ENCODE measurements around the gene ADRA2B.

DNA sequence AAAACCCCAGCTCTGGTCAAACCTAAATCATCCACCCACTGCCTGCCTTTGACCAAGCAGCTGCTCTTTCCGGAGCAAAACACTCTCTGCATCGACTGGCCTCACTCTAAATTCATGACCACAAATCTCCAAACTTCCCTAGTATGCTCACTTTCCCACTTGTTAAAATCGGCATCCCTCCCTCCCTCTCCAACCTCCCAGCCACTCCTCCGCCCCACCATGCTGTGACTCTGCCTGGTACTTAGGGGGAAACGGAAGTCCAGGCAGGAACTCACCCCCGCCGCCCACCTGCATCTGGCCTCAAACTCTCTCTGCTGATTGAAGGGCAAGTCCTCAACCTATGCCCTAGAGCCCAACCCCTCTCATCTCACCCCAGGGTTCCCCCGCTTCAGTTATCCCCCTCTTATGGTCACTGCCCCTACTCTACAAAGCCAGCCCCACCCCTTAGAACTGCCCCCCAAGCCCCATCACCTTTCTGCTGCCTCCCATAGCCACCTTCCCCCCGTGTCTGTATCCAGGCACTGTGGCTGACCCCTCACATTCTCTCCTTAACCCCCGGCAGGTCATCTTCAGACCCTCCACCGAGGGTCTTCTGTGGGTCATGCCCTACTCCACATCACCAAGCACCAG is 3.8 kb upstream of the ADRA2B start:
- TF ChIP-seq POLR2A (IDR thresholded peaks at IDR 0.05; ENCODE audit: low read depth, low read length) (no peak), CTCF (IDR thresholded peaks at IDR 0.05; ENCODE audit: extremely low read depth in 1 of 2, insufficient read depth in 1 of 2, low read depth in 1 of 2, low read length in 2 of 2) (no peak)

Data from endothelial cell of umbilical vein (primary cell).